Ovary (tissue), 3 donors: Measurements from ENCODE around the gene PPIB.

Experiments
- CTCF ChIP-seq, 3 donors: fragments of 450-650 bp in 2 of 3; fragments of 200-600 bp in 1 of 3; IDR thresholded peaks; one replicate each; pipeline versions ENCODE4 v1.5.1 to v1.8.0; 2016 to 2022; ENCODE audit warnings: antibody characterized with exemption in 3 of 3, mild to moderate bottlenecking in 1 of 3
- EP300 ChIP-seq: sonication (generic); formaldehyde crosslinking; IDR thresholded peaks from one replicate; pipeline ENCODE4 v1.6.1; 2017; ENCODE audit warnings: antibody characterized with exemption
- donor health status: DM: no; HTN: no; CAD: no.

GRCh38 chr15:64152507-64153387 is 10.1 kb downstream of the PPIB start:
- TF ChIP-seq CTCF (IDR thresholded peaks at IDR 0.05) (no peak), EP300 (no peak)
